Suprapubic skin (tissue), 4 donors: ENCODE results near the gene RIOK1. TPM values are rescaled to one million over a fixed set of nuclear protein-coding genes. Genes with fewer than 3 reads are reported as not detected.

Experiments used
- DNase-seq, 2 donors: peaks; one replicate each; pipeline ENCODE4 v3.0.0-alpha.2; 2019; ENCODE audit warnings: low spot score in 2 of 2
- H3K27ac ChIP-seq: fragments of 200-600 bp; sonication (generic); one replicate; pipeline ENCODE4 v1.5.1; 2019
- H3K27me3 ChIP-seq: fragments of 200-600 bp; sonication (generic); one replicate; pipeline ENCODE4 v1.5.1; 2019
- H3K36me3 ChIP-seq: fragments of 200-600 bp; sonication (generic); one replicate; pipeline ENCODE4 v1.5.1; 2019
- H3K4me1 ChIP-seq: fragments of 200-600 bp; sonication (generic); one replicate; pipeline ENCODE4 v1.5.1; 2019
- H3K4me3 ChIP-seq: fragments of 200-600 bp; sonication (generic); one replicate; pipeline ENCODE4 v1.5.1; 2019; ENCODE audit warnings: mild to moderate bottlenecking
- H3K9me3 ChIP-seq: fragments of 200-600 bp; sonication (generic); one replicate; pipeline ENCODE4 v1.5.1; 2019
- EP300 ChIP-seq: sonication (generic); formaldehyde crosslinking; IDR thresholded peaks from one replicate; pipeline ENCODE4 v1.6.1; 2017; ENCODE audit warnings: antibody characterized with exemption
- POLR2A ChIP-seq, 2 donors: fragments of 450-650 bp; IDR thresholded peaks; one replicate each; pipeline ENCODE4 v1.6.1; 2017; ENCODE audit warnings: antibody characterized with exemption in 2 of 2, mild to moderate bottlenecking in 2 of 2, moderate library complexity in 2 of 2
- POLR2AphosphoS5 ChIP-seq, 3 donors: sonication (generic); formaldehyde crosslinking; IDR thresholded peaks; one replicate each; pipeline ENCODE4 v1.6.1; 2017; ENCODE audit warnings: antibody characterized with exemption in 3 of 3
- WGBS: methylation state at CpG from one replicate; pipeline ENCODE4 v1.1.5; 2018; 5-methylcytosine and 5-hydroxymethylcytosine counted together
- total RNA-seq, 4 donors: library from RNA; depleted of rRNA; stranded (reverse); fragments of >200 nt; gene quantifications; one replicate each; pipeline ENCODE4 v1.1.0, GENCODE V29; 2016
- TF ChIP-seq, protein P1 (sequence below), 2 donors: fragments of 200-600 bp in 1 of 2; fragments of 450-650 bp in 1 of 2; sonication (generic) in 1 of 2; IDR thresholded peaks; one replicate each; pipeline ENCODE4 v1.5.1; 2016 to 2019; ENCODE audit warnings: antibody characterized with exemption in 2 of 2, mild to moderate bottlenecking in 1 of 2, moderate library complexity in 1 of 2

The RIOK1 gene
- total RNA-seq, 4 donors from 2014 or later, result 18.6 to 24.6 (median 22.7) TPM

GRCh38 chr6:7445885-7446461 lies 56.4 kb downstream of the RIOK1 start:
- TF ChIP-seq, protein P1, sequence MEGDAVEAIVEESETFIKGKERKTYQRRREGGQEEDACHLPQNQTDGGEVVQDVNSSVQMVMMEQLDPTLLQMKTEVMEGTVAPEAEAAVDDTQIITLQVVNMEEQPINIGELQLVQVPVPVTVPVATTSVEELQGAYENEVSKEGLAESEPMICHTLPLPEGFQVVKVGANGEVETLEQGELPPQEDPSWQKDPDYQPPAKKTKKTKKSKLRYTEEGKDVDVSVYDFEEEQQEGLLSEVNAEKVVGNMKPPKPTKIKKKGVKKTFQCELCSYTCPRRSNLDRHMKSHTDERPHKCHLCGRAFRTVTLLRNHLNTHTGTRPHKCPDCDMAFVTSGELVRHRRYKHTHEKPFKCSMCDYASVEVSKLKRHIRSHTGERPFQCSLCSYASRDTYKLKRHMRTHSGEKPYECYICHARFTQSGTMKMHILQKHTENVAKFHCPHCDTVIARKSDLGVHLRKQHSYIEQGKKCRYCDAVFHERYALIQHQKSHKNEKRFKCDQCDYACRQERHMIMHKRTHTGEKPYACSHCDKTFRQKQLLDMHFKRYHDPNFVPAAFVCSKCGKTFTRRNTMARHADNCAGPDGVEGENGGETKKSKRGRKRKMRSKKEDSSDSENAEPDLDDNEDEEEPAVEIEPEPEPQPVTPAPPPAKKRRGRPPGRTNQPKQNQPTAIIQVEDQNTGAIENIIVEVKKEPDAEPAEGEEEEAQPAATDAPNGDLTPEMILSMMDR (IDR thresholded peaks at IDR 0.05), result no peak
- TF ChIP-seq POLR2A (IDR thresholded peaks at IDR 0.05) (no peak), POLR2AphosphoS5 (IDR thresholded peaks at IDR 0.05) (no peak), EP300 (no peak)
- peak overlapping the region; percentile 83 for H3K27ac ChIP-seq
- peaks cover 26% of the 10 kb centered on the region for H3K4me1 ChIP-seq
- no peak for DNase-seq
- 58% methylated on average over 12 of the region's 12 CpGs for WGBS
- no peak overlapping the region for H3K4me3 ChIP-seq
- H3K9me3 ChIP-seq, result no peaks in the 10 kb centered on the region
- H3K36me3 ChIP-seq, result no peaks in the 10 kb centered on the region
- H3K27me3 ChIP-seq, result no peaks in the 10 kb centered on the region

- Histone ChIP-seq H3K27ac (peak overlapping the region; percentile 83), H3K36me3 (no peaks in the 10 kb centered on the region), H3K27me3 (no peaks in the 10 kb centered on the region), H3K4me1 (peaks cover 26% of the 10 kb centered on the region), H3K9me3 (no peaks in the 10 kb centered on the region), H3K4me3 (no peak overlapping the region)
- 61% methylated on average over 9 of the region's 15 CpGs for WGBS
- TF ChIP-seq, protein P1 (IDR thresholded peaks at IDR 0.05), result no peak
- no peak for TF ChIP-seq POLR2A (IDR thresholded peaks at IDR 0.05)
- TF ChIP-seq POLR2AphosphoS5 (IDR thresholded peaks at IDR 0.05), result no peak
- no peak for TF ChIP-seq EP300
- DNase-seq, result no peak
Measured at GRCh38 chr6:7446619-7447325, 57.2 kb downstream of the RIOK1 start.

- TF ChIP-seq, protein P1 (IDR thresholded peaks at IDR 0.05), result no peak
- TF ChIP-seq EP300 (no peak), POLR2AphosphoS5 (IDR thresholded peaks at IDR 0.05) (no peak), POLR2A (IDR thresholded peaks at IDR 0.05) (no peak)
- Histone ChIP-seq H3K4me1 (peaks cover 26% of the 10 kb centered on the region), H3K36me3 (no peaks in the 10 kb centered on the region), H3K27ac (no peak overlapping the region), H3K4me3 (no peak overlapping the region), H3K27me3 (no peaks in the 10 kb centered on the region), H3K9me3 (no peaks in the 10 kb centered on the region)
- 87% methylated on average over 6 of the region's 6 CpGs for WGBS
- no peak for DNase-seq
Measured at GRCh38 chr6:7448232-7448631, 58.6 kb downstream of the RIOK1 start.

DNA sequence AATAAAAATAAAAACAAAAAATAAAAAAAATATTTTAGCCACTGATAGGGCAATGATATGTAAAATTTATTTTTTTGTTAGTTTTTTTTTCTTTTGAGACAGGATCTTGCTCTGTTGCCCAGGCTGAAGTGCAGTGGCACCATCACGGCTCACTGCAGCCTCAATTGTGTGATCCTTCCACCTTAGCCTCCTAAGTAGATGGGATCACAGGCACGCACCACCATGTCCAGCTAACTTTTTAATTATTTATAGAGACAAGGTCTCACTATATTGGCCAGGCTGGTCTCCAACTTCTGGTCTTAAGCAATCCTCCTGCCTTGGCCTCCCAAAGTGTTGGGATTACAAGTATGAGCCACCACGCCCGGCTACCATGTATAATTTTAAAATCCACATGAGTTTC lies 59.4 kb downstream of the RIOK1 start:
- Histone ChIP-seq H3K27me3 (no peaks in the 10 kb centered on the region), H3K4me1 (peaks cover 26% of the 10 kb centered on the region), H3K27ac (no peak overlapping the region), H3K36me3 (no peaks in the 10 kb centered on the region), H3K9me3 (no peaks in the 10 kb centered on the region), H3K4me3 (no peak overlapping the region)
- DNase-seq, result no peak
- 90% methylated on average over 4 of the region's 4 CpGs for WGBS
- TF ChIP-seq POLR2AphosphoS5 (IDR thresholded peaks at IDR 0.05), result no peak
- TF ChIP-seq EP300, result no peak
- no peak for TF ChIP-seq POLR2A (IDR thresholded peaks at IDR 0.05)
- TF ChIP-seq, protein P1 (IDR thresholded peaks at IDR 0.05), result no peak

GRCh38 chr6:7451326-7451725 lies 61.7 kb downstream of the RIOK1 start:
- H3K9me3 ChIP-seq, result no peaks in the 10 kb centered on the region
- H3K27me3 ChIP-seq, result no peaks in the 10 kb centered on the region
- no peak for DNase-seq
- H3K4me1 ChIP-seq, result peaks cover 9% of the 10 kb centered on the region
- WGBS, result 64% methylated on average over 4 of the region's 4 CpGs
- TF ChIP-seq, protein P1 (IDR thresholded peaks at IDR 0.05), result no peak
- no peak for TF ChIP-seq EP300
- TF ChIP-seq POLR2A (IDR thresholded peaks at IDR 0.05), result no peak
- no peak for TF ChIP-seq POLR2AphosphoS5 (IDR thresholded peaks at IDR 0.05)
- H3K27ac ChIP-seq, result no peak overlapping the region
- H3K36me3 ChIP-seq, result no peaks in the 10 kb centered on the region
- no peak overlapping the region for H3K4me3 ChIP-seq
